ENCODE measurements around the gene CDHR1.

GRCh38 chr10:84247496-84247895, 53.2 kb downstream of the CDHR1 start:
- no peak for TF ChIP-seq CTCF (IDR thresholded peaks at IDR 0.05 in 8 of 11, conservative IDR thresholded peaks at IDR 0.05 in 3 of 11)
- no peak for TF ChIP-seq POLR2AphosphoS5 (IDR thresholded peaks at IDR 0.05)
- no peak for TF ChIP-seq POLR2A (IDR thresholded peaks at IDR 0.05)

Measured in spleen (tissue), 7 donors.